B cell (primary cell): ENCODE results near the gene APOA5.

Experiments used
- EZH2 ChIP-seq: IDR thresholded peaks from 2 replicates; pipeline ENCODE4 v1.6.1; 2012; ENCODE audit warnings: borderline replicate concordance, low read depth, mild to moderate bottlenecking, moderate library complexity, low read length; ENCODE audit not compliant: insufficient read depth, poor library complexity, severe bottlenecking
- TF ChIP-seq, protein P1 (sequence below): fragments of 200-600 bp; IDR thresholded peaks from one replicate; pipeline ENCODE4 v1.8.0; 2022; ENCODE audit warnings: antibody characterized with exemption, mild to moderate bottlenecking

DNA sequence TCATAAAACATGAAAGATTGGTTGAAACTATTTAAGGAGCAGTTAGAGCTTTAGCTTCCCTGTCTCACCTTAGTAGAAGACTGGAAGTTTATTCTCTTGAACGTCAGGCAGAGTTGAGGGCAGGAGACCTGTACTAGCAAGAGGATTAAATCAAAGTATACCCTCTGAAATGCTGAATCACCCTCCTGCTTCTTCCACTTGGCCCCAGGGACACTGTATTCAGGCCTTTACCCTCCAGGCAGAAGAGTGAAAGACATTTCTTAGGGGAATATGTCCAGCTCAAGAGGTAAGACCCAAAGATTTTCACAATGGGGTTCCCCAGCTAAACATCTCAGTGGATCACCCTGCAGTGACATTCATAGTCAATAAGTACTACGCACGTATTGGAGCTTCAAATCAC, 19.5 kb upstream of the APOA5 start:
- TF ChIP-seq, protein P1, sequence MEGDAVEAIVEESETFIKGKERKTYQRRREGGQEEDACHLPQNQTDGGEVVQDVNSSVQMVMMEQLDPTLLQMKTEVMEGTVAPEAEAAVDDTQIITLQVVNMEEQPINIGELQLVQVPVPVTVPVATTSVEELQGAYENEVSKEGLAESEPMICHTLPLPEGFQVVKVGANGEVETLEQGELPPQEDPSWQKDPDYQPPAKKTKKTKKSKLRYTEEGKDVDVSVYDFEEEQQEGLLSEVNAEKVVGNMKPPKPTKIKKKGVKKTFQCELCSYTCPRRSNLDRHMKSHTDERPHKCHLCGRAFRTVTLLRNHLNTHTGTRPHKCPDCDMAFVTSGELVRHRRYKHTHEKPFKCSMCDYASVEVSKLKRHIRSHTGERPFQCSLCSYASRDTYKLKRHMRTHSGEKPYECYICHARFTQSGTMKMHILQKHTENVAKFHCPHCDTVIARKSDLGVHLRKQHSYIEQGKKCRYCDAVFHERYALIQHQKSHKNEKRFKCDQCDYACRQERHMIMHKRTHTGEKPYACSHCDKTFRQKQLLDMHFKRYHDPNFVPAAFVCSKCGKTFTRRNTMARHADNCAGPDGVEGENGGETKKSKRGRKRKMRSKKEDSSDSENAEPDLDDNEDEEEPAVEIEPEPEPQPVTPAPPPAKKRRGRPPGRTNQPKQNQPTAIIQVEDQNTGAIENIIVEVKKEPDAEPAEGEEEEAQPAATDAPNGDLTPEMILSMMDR = no peak
- no peak for TF ChIP-seq EZH2
